Neural cell (in vitro differentiated cells): ENCODE measurements around the gene DOP1A.

Experiments used
- CTCF ChIP-seq: fragments of 450-650 bp; IDR thresholded peaks from 2 replicates; pipeline ENCODE4 v1.5.1; 2014; ENCODE audit warnings: antibody characterized with exemption, mild to moderate bottlenecking, moderate library complexity; ENCODE audit not compliant: poor library complexity, severe bottlenecking
- EP300 ChIP-seq: fragments of 450-650 bp; conservative IDR thresholded peaks from 2 replicates; pipeline ENCODE4 v1.6.1; 2014; ENCODE audit warnings: antibody characterized with exemption, mild to moderate bottlenecking, moderate library complexity; ENCODE audit not compliant: poor library complexity, severe bottlenecking
- EZH2 ChIP-seq: fragments of 200-600, 300-800 bp; shearing (Covaris generic), sonication (generic); IDR thresholded peaks from 2 replicates; pipeline ENCODE4 v1.6.1; 2014; ENCODE audit warnings: antibody characterized with exemption, low read length, borderline replicate concordance, mild to moderate bottlenecking; ENCODE audit not compliant: insufficient read depth, poor library complexity, severe bottlenecking
- MXI1 ChIP-seq: fragments of 450-650 bp; conservative IDR thresholded peaks from 2 replicates; pipeline ENCODE4 v1.6.1; 2014; ENCODE audit warnings: antibody characterized with exemption, mild to moderate bottlenecking; ENCODE audit not compliant: poor library complexity, severe bottlenecking
- POLR2AphosphoS5 ChIP-seq: IDR thresholded peaks from 2 replicates; pipeline ENCODE4 v1.6.1; 2012
- SMC3 ChIP-seq: fragments of 450-650 bp; conservative IDR thresholded peaks from 2 replicates; pipeline ENCODE4 v1.6.1; 2014; ENCODE audit warnings: antibody characterized with exemption, mild to moderate bottlenecking, moderate library complexity; ENCODE audit not compliant: poor library complexity
- TF ChIP-seq, protein P1 (sequence below): IDR thresholded peaks from 2 replicates; pipeline ENCODE4 v1.6.1; 2012; ENCODE audit warnings: borderline replicate concordance

DNA sequence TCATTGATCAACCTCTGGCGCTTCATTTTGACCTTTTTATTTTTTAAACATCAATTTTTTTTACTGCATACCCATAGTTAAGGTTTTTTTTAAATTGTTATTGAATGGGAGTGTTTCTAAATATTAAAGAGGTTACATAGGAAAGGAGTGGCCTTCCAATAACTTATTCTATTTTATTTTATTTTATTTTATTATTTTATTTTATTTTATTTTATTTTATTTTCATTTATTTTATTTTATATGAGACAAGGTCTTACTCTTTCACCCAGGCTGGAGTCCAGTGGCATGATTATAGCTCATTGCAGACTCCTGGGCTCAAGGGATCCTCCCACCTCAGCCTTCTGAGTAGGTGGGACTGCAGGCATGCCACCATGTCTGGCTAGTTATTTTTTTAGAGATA, 30.2 kb downstream of the DOP1A start:
- TF ChIP-seq CTCF: no peak
- TF ChIP-seq POLR2AphosphoS5: no peak
- no peak for TF ChIP-seq EP300
- TF ChIP-seq SMC3: no peak
- no peak for TF ChIP-seq MXI1
- TF ChIP-seq EZH2: no peak
- TF ChIP-seq, protein P1, sequence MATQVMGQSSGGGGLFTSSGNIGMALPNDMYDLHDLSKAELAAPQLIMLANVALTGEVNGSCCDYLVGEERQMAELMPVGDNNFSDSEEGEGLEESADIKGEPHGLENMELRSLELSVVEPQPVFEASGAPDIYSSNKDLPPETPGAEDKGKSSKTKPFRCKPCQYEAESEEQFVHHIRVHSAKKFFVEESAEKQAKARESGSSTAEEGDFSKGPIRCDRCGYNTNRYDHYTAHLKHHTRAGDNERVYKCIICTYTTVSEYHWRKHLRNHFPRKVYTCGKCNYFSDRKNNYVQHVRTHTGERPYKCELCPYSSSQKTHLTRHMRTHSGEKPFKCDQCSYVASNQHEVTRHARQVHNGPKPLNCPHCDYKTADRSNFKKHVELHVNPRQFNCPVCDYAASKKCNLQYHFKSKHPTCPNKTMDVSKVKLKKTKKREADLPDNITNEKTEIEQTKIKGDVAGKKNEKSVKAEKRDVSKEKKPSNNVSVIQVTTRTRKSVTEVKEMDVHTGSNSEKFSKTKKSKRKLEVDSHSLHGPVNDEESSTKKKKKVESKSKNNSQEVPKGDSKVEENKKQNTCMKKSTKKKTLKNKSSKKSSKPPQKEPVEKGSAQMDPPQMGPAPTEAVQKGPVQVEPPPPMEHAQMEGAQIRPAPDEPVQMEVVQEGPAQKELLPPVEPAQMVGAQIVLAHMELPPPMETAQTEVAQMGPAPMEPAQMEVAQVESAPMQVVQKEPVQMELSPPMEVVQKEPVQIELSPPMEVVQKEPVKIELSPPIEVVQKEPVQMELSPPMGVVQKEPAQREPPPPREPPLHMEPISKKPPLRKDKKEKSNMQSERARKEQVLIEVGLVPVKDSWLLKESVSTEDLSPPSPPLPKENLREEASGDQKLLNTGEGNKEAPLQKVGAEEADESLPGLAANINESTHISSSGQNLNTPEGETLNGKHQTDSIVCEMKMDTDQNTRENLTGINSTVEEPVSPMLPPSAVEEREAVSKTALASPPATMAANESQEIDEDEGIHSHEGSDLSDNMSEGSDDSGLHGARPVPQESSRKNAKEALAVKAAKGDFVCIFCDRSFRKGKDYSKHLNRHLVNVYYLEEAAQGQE: no peak
